ENCODE data around the gene PLOD3. TPM values are rescaled to one million over a fixed set of nuclear protein-coding genes. Genes with fewer than 3 reads are reported as not detected.

PLOD3 gene
- total RNA-seq, 2 donors from 2014 or later, result 31.5 to 55.9 TPM

DNA sequence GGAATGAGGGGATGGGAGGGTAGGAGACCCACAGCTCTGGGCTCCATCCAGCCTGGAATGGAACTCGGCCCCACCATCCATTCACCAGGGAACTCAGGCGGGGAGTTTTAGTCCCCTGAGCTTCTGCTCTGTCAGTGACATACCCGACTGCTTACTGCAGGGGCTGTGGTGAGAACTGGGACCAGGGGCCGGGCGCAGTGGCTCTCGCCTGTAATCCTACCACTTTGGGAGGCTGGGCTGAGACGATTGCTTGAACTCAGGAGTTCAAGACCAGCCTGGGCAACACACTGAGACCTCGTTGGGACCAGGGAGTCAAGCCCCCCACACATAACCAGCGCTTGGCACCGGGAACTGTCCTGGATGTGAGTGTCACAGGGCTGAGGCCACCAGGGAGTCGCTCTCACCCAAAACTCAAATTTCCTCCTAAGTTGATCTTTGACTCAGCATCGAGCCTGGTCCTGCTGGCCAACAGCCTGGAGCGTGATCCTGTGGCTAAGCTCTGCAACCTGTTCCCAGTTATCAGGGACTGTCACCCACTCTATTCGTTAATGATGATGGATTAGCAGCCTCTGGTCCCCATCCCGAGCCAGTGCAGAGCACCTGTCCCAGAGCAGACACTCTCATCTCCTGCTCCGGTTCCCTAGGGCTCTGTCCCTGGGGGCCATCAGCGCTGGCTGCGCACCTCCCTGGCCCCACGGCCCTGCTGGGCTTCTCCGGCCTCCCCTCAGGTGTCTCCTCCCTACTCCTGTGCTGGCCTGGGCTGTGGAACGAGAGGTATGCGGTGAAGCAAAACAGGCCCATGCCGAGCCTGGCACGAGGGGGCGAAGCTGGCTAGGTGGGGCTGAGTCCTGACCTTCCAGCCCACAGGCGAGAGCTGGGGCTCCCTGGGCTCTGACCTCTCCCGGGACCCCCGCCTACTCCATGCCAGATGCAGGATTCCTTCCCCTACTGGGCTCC is 21.1 kb upstream of the PLOD3 start:
- TF ChIP-seq, protein P1, sequence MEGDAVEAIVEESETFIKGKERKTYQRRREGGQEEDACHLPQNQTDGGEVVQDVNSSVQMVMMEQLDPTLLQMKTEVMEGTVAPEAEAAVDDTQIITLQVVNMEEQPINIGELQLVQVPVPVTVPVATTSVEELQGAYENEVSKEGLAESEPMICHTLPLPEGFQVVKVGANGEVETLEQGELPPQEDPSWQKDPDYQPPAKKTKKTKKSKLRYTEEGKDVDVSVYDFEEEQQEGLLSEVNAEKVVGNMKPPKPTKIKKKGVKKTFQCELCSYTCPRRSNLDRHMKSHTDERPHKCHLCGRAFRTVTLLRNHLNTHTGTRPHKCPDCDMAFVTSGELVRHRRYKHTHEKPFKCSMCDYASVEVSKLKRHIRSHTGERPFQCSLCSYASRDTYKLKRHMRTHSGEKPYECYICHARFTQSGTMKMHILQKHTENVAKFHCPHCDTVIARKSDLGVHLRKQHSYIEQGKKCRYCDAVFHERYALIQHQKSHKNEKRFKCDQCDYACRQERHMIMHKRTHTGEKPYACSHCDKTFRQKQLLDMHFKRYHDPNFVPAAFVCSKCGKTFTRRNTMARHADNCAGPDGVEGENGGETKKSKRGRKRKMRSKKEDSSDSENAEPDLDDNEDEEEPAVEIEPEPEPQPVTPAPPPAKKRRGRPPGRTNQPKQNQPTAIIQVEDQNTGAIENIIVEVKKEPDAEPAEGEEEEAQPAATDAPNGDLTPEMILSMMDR (IDR thresholded peaks at IDR 0.05), result no peak
- no peak for DNase-seq (ENCODE audit: low spot score)
- H3K4me1 ChIP-seq (ENCODE audit: control insufficient read depth in 1 of 2, low read depth in 2 of 2), result peaks cover 6 to 18% of the 10 kb centered on the region in 2 donors
- H3K9me3 ChIP-seq, result no peaks in the 10 kb centered on the region
- H3K27me3 ChIP-seq (replicated peaks; ENCODE audit: insufficient read depth), result no peaks in the 10 kb centered on the region
- peak overlapping the region in 1 of 2 donors; percentile 48 for H3K27ac ChIP-seq
- no peak for ATAC-seq (ENCODE audit: insufficient number of reproducible peaks, low FRiP score, low read depth)
- H3K36me3 ChIP-seq, result peaks cover 25% of the 10 kb centered on the region
- no peak overlapping the region for H3K4me3 ChIP-seq

DNA sequence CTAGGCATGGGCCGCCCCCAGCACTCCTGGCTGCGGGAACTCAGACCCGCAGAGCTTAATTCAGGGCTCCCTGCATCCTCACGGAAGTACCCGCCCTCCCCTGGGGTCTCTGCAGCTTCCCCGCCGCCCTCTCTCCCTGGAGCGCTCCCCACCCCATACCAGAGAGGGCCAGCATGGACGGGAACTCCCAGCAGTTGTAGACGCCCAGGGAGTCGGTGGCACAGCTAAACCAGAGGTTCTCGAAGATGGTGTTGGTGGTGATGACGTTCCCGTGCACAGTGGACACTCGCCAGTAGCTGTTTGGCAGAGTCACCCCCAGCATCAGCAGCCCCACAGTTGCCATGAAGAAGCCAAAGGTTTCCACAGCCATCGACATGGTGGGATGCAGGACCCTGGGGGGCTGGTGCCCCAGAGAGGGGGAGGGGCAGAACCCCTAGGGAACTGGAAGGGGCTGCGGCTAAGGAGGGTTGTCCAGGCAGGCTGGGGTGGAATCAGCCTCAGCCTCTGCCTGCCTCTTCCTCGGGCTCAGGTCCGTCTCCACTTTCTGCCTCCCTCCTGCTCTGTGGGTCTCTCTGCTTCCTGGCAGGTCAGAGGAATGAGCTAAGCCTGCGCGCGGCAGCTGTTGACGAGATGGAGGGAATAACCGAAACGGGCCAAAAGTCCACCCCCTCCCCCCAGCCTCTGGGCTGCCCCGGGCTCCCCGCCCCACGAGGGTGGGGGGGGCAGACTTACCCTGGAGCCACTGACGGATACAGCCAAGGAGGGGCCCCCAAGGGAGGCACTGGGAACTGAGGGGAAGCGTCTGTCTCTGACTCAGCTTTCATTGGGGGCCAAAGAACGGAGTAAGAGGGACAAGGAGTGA is 20.1 kb upstream of the PLOD3 start, which contains the start of gene CLDN15:
CLDN15 (minus strand) TSS at position 597 of the 862 bp plus-strand sequence; CDS start at position 376, 221 bp downstream.
- Histone ChIP-seq H3K9me3 (no peaks in the 10 kb centered on the region), H3K27me3 (replicated peaks; ENCODE audit: insufficient read depth) (no peaks in the 10 kb centered on the region), H3K27ac (peak within 1 kb of the TSS in 1 of 2 donors; percentile 48), H3K36me3 (peaks cover 25% of the 10 kb centered on the region), H3K4me1 (ENCODE audit: control insufficient read depth in 1 of 2, low read depth in 2 of 2) (peaks cover 3 to 11% of the 10 kb centered on the region in 2 donors), H3K4me3 (peak within 1 kb of the TSS; percentile 31)
- TF ChIP-seq, protein P1 (IDR thresholded peaks at IDR 0.05), result no peak
- DNase-seq (ENCODE audit: low spot score) (no peak), ATAC-seq (ENCODE audit: insufficient number of reproducible peaks, low FRiP score, low read depth) (no peak)

DNA sequence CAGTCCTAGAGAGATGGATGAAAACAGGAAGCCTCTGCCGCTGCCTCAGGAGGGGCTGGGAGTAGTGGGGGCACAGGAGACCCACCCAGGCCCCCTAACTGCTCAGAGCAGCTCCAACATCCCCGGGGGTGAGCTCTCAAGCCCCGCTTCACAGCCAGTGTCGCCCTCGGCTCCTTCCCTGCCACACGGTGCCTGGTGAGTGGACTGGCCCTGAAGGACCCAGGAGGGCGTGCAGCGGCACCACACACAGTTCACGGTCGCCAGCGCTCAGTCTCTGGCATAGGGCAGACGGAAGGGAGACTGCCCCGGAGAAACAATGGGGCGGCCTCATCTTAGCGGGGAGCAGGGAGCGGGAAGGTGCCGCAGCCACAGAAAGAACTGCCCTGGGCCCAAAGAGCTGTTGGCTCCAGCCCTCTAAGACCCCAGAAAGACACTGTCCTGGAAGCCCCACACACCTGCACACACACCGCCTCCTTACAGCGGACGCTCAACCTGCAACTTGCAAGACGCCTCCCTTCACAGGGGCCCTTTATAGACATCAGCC is 19.0 kb upstream of the PLOD3 start:
- Histone ChIP-seq H3K4me3 (no peak overlapping the region), H3K27me3 (replicated peaks; ENCODE audit: insufficient read depth) (no peaks in the 10 kb centered on the region), H3K4me1 (ENCODE audit: control insufficient read depth in 1 of 2, low read depth in 2 of 2) (peaks cover 0 to 4% of the 10 kb centered on the region in 2 donors), H3K36me3 (peaks cover 25% of the 10 kb centered on the region), H3K27ac (no peak overlapping the region), H3K9me3 (no peaks in the 10 kb centered on the region)
- ATAC-seq (ENCODE audit: insufficient number of reproducible peaks, low FRiP score, low read depth) (no peak), DNase-seq (ENCODE audit: low spot score) (no peak)
- TF ChIP-seq, protein P1 (IDR thresholded peaks at IDR 0.05), result no peak

DNA sequence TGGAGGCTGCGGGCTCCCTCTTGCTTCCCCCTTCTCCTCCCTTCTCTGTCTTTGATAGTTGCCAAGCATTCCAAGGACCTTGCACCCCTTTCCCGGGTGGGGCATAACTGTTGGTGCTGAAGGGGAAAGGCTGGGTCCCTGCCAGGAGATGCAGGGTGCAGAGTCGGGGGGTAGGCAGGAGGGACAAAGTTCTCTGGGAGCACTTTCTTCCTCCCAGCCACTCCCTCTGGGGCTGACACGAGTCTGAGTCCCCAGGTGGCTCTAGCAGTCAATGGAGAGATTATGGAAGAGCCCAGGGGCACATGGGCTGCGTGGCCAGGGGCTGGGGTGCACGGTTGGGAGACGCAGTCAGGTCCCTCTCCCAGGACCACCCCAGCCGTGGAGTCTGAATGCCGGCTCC is 18.1 kb upstream of the PLOD3 start:
- Histone ChIP-seq H3K27me3 (replicated peaks; ENCODE audit: insufficient read depth) (no peaks in the 10 kb centered on the region), H3K36me3 (peaks cover 19% of the 10 kb centered on the region), H3K27ac (no peak overlapping the region), H3K4me1 (ENCODE audit: control insufficient read depth in 1 of 2, low read depth in 2 of 2) (peaks cover 0 to 4% of the 10 kb centered on the region in 2 donors), H3K9me3 (no peaks in the 10 kb centered on the region), H3K4me3 (no peak overlapping the region)
- ATAC-seq (ENCODE audit: insufficient number of reproducible peaks, low FRiP score, low read depth) (no peak), DNase-seq (ENCODE audit: low spot score) (no peak)
- TF ChIP-seq, protein P1 (IDR thresholded peaks at IDR 0.05), result no peak
